Bronchial epithelial cell (primary cell): ENCODE data around the gene KRT80. TPM values are rescaled to one million over a fixed set of nuclear protein-coding genes. Genes with fewer than 3 reads are reported as not detected.
A peak's percentile ranks its signal among the peaks of the same experiment; 100 is the strongest.

Experiments
- DNase-seq: peaks from one replicate; pipeline ENCODE4 v3.0.0-alpha.2; 2010; ENCODE audit warnings: low read depth
- FAIRE-seq: peaks from 2 replicates; lab custom pipeline; 2011; peaks lifted over from hg19 to GRCh38; lab: Jason Lieb, UNC
- H3K27me3 ChIP-seq: 2 replicates; pipeline ENCODE4 v1.5.1; 2011; ENCODE audit warnings: low read length; ENCODE audit not compliant: control insufficient read depth, insufficient read depth
- H3K36me3 ChIP-seq: 2 replicates; pipeline ENCODE4 v1.5.1; 2011; ENCODE audit warnings: low read length; ENCODE audit not compliant: control insufficient read depth, insufficient read depth
- H3K4me3 ChIP-seq: 2 replicates; pipeline ENCODE4 v1.5.1; 2011; ENCODE audit warnings: mild to moderate bottlenecking, low read depth, low read length, control low read depth
- total RNA-seq: library from RNA; depleted of rRNA; stranded (reverse); fragments of >200 nt; gene quantifications from 2 replicates; pipeline ENCODE4 v1.2.1, GENCODE V29; 2014
- TF ChIP-seq, protein P1 (sequence below): IDR thresholded peaks from 2 replicates; pipeline ENCODE4 v1.5.1; 2011; ENCODE audit warnings: mild to moderate bottlenecking, moderate library complexity, low read length, control low read depth, inconsistent platforms; ENCODE audit not compliant: insufficient read depth, severe bottlenecking

Gene KRT80
- total RNA-seq, 1 donor from 2014 or later, result 14.7 TPM

DNA sequence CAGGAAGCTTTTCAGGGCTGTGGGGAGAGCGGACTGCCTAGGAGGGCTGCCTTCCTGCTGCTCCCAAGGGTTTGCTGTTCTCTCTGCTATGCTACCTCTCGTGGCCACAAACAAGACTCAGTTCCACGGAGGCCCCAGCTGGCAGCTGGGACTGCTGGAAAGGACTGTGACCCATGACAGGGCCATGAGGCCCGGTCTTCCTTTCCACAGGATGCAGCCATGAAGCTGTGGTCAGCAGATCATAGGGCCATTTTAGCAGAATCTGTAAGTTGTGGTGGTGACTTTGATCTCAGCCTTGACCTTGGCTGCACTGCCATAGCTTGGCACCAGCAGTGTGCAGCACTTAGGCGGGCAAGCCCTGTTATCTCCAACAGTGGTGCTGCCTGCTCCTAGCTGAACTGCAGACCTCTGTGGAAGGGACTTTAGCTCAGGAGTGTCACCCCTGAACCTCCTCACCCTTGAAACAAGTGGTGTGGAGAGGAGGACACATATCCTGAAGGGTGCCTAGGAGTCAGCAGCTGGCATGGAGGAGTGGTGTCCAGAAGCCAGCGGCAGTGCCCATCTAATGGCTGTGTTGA is 12.3 kb downstream of the KRT80 start:
- FAIRE-seq (no peak), DNase-seq (no peak)
- Histone ChIP-seq H3K36me3 (no peaks in the 10 kb centered on the region), H3K4me3 (no peak overlapping the region), H3K27me3 (no peaks in the 10 kb centered on the region)
- TF ChIP-seq, protein P1, sequence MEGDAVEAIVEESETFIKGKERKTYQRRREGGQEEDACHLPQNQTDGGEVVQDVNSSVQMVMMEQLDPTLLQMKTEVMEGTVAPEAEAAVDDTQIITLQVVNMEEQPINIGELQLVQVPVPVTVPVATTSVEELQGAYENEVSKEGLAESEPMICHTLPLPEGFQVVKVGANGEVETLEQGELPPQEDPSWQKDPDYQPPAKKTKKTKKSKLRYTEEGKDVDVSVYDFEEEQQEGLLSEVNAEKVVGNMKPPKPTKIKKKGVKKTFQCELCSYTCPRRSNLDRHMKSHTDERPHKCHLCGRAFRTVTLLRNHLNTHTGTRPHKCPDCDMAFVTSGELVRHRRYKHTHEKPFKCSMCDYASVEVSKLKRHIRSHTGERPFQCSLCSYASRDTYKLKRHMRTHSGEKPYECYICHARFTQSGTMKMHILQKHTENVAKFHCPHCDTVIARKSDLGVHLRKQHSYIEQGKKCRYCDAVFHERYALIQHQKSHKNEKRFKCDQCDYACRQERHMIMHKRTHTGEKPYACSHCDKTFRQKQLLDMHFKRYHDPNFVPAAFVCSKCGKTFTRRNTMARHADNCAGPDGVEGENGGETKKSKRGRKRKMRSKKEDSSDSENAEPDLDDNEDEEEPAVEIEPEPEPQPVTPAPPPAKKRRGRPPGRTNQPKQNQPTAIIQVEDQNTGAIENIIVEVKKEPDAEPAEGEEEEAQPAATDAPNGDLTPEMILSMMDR, result no peak

DNA sequence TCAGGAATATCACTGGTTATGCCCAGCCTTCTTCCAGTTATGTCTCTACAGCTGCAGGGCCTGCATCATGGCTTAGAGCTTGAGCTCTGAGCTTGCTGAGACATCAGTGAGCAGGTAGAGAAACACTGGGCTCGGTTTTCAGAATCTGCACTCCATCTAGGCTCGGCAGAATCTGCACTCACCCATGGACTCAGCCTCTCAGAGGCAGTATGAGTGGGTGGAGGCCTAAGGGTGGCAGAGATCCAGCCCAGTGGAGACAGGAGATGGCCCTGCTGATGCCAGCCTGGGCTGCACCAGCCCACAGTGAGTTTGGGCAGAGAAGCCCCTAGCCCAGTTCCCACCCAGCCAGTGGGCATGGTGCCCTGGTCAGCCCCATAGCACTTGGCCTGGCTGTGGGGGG is 12.8 kb downstream of the KRT80 start:
- Histone ChIP-seq H3K4me3 (no peak overlapping the region), H3K36me3 (no peaks in the 10 kb centered on the region), H3K27me3 (no peaks in the 10 kb centered on the region)
- TF ChIP-seq, protein P1, result no peak
- no peak for DNase-seq
- no peak for FAIRE-seq

DNA sequence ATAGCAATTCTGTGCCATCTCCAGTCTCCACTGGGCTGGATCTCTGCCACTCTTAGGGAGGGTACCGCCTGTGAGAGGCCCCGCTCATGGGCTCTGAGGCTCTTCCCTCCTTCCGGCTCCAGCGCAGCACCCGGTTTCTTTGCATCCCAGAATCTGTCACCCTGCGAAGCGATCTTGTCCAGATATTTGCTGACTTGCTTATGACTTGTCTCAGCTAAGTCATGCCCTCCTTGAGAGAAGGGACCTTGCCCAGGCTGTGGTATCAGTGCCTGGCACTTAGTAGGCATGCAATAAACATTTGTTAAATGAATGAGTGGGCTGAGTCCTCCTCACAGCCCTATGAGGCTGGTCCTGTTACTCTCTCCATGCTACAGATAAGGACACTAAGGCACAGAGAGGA is 13.4 kb downstream of the KRT80 start:
- TF ChIP-seq, protein P1, result no peak
- DNase-seq (no peak), FAIRE-seq (no peak)
- Histone ChIP-seq H3K4me3 (no peak overlapping the region), H3K27me3 (no peaks in the 10 kb centered on the region), H3K36me3 (no peaks in the 10 kb centered on the region)

DNA sequence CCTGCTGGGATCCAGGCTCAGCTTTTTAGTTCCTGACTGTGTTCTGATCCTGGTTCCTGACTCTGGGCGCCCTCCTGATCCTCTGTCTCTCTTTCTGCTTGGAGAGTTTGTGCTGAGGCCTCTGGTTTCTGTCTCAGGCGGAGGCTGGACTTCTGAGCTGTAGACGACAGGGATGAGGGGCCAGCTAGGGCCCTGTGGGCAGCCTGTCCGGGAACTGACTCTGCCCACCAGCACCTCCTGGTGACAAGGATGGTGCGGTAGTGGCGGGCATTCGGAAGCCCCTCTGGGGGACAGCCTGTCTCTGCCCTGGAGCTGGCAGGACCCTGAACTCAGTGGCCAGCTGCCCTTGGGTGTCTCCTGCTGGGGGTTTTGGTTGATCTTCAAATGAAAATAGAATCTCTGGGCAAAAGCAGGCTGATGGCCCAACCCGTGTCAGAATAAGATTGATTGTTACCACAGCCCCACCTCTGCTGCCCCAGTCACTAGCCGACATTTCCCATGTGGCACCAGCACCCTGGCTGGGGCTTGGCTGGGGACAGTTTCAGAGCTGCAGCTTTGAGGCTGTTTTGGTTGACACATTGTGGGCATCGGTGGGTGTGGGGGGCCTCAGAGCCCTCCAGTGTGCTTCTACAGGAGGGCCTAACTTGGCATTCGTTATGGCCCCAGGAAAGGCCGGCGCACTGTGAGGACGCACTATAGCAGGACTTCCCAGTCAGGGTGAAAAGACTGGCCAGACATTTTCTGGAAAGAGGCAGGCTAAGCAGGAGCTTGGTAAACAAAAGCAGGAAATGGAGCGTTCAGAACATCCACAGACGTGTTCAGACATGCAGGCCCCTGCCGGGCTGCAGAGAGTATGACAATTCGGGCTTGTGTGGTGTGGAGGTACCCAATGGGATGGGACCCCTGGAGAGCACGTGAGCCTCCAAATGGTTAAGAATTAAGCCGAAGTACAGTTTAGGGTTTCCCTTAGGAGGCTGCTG is 16.2 kb downstream of the KRT80 start:
- DNase-seq (peak; percentile 92), FAIRE-seq (peak; percentile 98)
- Histone ChIP-seq H3K4me3 (no peak overlapping the region), H3K27me3 (no peaks in the 10 kb centered on the region), H3K36me3 (no peaks in the 10 kb centered on the region)
- TF ChIP-seq, protein P1, result peak; percentile 62

DNA sequence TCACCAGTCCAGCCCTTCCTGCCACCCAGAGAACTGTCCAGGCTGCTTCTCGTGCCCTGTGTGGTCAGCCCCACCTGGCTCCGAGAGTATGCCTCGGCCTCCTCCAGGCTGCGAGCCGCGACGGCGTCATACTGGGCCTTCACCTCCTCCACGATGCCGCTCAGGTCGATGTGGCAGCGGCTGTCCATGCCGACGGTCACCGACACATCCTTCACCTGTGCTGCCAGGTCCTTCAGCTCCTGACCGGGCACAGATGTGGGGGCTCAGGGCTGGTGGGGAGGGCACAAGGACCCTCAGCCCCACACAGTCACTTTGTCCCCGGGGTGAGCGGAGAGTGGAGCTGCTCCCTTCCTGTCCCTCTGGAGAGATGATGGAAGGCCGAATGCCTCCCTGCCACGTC is 18.3 kb downstream of the KRT80 start:
- no peak for DNase-seq
- Histone ChIP-seq H3K27me3 (no peaks in the 10 kb centered on the region), H3K4me3 (no peak overlapping the region), H3K36me3 (no peaks in the 10 kb centered on the region)
- no peak for FAIRE-seq
- TF ChIP-seq, protein P1, result no peak
